Measurements from ENCODE around the gene ATP2C2. TPM values are rescaled to one million over a fixed set of nuclear protein-coding genes. Genes with fewer than 3 reads are reported as not detected.

ATP2C2 gene
- total RNA-seq, 1 experiment from 2014 or later, result 0.67 TPM

DNA sequence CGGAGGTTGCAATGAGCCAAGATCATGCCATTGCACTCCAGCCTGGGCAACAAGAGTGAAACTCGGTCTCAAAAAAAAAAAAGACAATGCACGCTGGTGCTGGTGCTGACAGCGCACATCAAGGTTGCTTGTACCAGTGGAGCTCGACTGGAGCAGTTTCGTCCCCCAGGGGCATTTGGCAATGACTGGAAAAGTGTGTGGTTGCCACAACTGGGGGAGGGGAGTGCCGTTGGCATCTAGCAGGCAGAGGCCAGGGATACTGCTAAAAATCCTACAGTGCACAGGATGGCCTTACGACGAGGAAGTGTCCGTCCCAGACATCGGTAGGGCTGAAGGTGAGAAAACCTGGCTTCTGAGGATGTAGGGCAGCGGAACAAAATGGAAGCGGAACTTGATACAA, 133.7 kb downstream of the ATP2C2 start:
- H3K4me1 ChIP-seq (ENCODE audit: control insufficient read depth, insufficient read depth, low read length), result peaks cover 27% of the 10 kb centered on the region
- no peak overlapping the region for H3K4me3 ChIP-seq (ENCODE audit: low read depth in 2 of 2, low read length in 2 of 2)
- H3K9me3 ChIP-seq (ENCODE audit: control insufficient read depth, insufficient read depth, low read depth, low read length), result no peaks in the 10 kb centered on the region
- CTCF ChIA-PET, result no interaction called here
- POLR2A ChIA-PET, result interaction anchor here (0.6 kb wide), 1 partner anchor 694 kb away, joined by 4 read pairs; no protein-coding TSS in a partner anchor
- ATAC-seq, result no peak
- no peak for TF ChIP-seq TCF7L2 (IDR thresholded peaks at IDR 0.05; ENCODE audit: low read depth, low read length)
- TF ChIP-seq, protein P1, sequence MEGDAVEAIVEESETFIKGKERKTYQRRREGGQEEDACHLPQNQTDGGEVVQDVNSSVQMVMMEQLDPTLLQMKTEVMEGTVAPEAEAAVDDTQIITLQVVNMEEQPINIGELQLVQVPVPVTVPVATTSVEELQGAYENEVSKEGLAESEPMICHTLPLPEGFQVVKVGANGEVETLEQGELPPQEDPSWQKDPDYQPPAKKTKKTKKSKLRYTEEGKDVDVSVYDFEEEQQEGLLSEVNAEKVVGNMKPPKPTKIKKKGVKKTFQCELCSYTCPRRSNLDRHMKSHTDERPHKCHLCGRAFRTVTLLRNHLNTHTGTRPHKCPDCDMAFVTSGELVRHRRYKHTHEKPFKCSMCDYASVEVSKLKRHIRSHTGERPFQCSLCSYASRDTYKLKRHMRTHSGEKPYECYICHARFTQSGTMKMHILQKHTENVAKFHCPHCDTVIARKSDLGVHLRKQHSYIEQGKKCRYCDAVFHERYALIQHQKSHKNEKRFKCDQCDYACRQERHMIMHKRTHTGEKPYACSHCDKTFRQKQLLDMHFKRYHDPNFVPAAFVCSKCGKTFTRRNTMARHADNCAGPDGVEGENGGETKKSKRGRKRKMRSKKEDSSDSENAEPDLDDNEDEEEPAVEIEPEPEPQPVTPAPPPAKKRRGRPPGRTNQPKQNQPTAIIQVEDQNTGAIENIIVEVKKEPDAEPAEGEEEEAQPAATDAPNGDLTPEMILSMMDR (IDR thresholded peaks at IDR 0.05), result no peak
- no peak for TF ChIP-seq SIN3A (IDR thresholded peaks at IDR 0.05; ENCODE audit: borderline replicate concordance, insufficient read depth, low read depth, low read length)
- BruUV-seq (replicated peaks), result no TSS peak
- no peak overlapping the region for H3K27ac ChIP-seq (ENCODE audit: low read length)
- no peaks in the 10 kb centered on the region for H3K27me3 ChIP-seq (ENCODE audit: control insufficient read depth, insufficient read depth, low read length)
- no peaks in the 10 kb centered on the region; the same call in 1 of the 2 replicates for H3K36me3 ChIP-seq (ENCODE audit: control insufficient read depth, insufficient read depth, low read length)
- intact Hi-C loops (cut with micrococcal nuclease; ENCODE audit: unreplicated experiment), result no loop called here
- in situ Hi-C loops (cut with HindIII; ENCODE audit: low pct_unique_long_range_greater_than_20kb, low sequenced_read_pairs), result no loop called here
- no peak for DNase-seq (ENCODE audit: low read depth, low spot score)

DNA sequence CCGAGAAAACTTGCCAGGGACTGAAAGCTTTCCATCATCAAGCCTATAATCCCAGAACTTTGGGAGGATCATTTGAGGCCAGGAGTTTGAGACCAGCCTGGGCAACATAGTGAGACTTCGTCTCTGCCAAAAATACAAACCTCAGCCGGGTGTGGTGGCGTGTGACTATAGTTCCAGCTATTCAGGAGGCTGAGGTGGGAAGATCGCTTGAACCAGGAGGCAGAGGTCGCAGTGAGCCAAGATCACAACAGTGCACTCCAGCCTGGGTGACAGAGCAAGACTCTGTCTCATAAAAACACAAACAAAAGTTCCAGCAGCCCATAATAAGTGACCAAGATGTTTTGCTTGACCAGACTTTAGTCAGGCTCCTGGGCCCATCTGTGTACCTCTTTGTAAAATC, 134.2 kb downstream of the ATP2C2 start:
- ATAC-seq (no peak), DNase-seq (ENCODE audit: low read depth, low spot score) (no peak)
- no peak overlapping the region for H3K4me3 ChIP-seq (ENCODE audit: low read depth in 2 of 2, low read length in 2 of 2)
- in situ Hi-C loops (cut with HindIII; ENCODE audit: low pct_unique_long_range_greater_than_20kb, low sequenced_read_pairs) (no loop called here), intact Hi-C loops (cut with micrococcal nuclease; ENCODE audit: unreplicated experiment) (no loop called here)
- ChIA-PET POLR2A (interaction anchor here (0.6 kb wide), 1 partner anchor 694 kb away, joined by 4 read pairs; no protein-coding TSS in a partner anchor), CTCF (no interaction called here)
- no peaks in the 10 kb centered on the region for H3K27me3 ChIP-seq (ENCODE audit: control insufficient read depth, insufficient read depth, low read length)
- no TSS peak for BruUV-seq (replicated peaks)
- H3K27ac ChIP-seq (ENCODE audit: low read length), result no peak overlapping the region
- no peaks in the 10 kb centered on the region; the same call in 1 of the 2 replicates for H3K36me3 ChIP-seq (ENCODE audit: control insufficient read depth, insufficient read depth, low read length)
- H3K4me1 ChIP-seq (ENCODE audit: control insufficient read depth, insufficient read depth, low read length), result peaks cover 27% of the 10 kb centered on the region
- H3K9me3 ChIP-seq (ENCODE audit: control insufficient read depth, insufficient read depth, low read depth, low read length), result no peaks in the 10 kb centered on the region
- TF ChIP-seq TCF7L2 (IDR thresholded peaks at IDR 0.05; ENCODE audit: low read depth, low read length), result no peak
- TF ChIP-seq, protein P2, sequence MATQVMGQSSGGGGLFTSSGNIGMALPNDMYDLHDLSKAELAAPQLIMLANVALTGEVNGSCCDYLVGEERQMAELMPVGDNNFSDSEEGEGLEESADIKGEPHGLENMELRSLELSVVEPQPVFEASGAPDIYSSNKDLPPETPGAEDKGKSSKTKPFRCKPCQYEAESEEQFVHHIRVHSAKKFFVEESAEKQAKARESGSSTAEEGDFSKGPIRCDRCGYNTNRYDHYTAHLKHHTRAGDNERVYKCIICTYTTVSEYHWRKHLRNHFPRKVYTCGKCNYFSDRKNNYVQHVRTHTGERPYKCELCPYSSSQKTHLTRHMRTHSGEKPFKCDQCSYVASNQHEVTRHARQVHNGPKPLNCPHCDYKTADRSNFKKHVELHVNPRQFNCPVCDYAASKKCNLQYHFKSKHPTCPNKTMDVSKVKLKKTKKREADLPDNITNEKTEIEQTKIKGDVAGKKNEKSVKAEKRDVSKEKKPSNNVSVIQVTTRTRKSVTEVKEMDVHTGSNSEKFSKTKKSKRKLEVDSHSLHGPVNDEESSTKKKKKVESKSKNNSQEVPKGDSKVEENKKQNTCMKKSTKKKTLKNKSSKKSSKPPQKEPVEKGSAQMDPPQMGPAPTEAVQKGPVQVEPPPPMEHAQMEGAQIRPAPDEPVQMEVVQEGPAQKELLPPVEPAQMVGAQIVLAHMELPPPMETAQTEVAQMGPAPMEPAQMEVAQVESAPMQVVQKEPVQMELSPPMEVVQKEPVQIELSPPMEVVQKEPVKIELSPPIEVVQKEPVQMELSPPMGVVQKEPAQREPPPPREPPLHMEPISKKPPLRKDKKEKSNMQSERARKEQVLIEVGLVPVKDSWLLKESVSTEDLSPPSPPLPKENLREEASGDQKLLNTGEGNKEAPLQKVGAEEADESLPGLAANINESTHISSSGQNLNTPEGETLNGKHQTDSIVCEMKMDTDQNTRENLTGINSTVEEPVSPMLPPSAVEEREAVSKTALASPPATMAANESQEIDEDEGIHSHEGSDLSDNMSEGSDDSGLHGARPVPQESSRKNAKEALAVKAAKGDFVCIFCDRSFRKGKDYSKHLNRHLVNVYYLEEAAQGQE (IDR thresholded peaks at IDR 0.05; ENCODE audit: insufficient read depth in 1 of 2, low read depth in 2 of 2, low read length in 1 of 2), result no peak
- no peak for TF ChIP-seq SIN3A (IDR thresholded peaks at IDR 0.05; ENCODE audit: borderline replicate concordance, insufficient read depth, low read depth, low read length)
- TF ChIP-seq, protein P1 (IDR thresholded peaks at IDR 0.05), result no peak

All from Panc1 (cell line).